ENCODE data around the gene LRRC46. TPM values are rescaled to one million over a fixed set of nuclear protein-coding genes. Genes with fewer than 3 reads are reported as not detected.
A peak's percentile ranks its signal among the peaks of the same experiment; 100 is the strongest.

Gene LRRC46
- total and polyA plus RNA-seq, 2 of the 13 experiments (the other 11 are each of a cell fraction or from before 2014, with no cell fraction given): 0.09 TPM

DNA sequence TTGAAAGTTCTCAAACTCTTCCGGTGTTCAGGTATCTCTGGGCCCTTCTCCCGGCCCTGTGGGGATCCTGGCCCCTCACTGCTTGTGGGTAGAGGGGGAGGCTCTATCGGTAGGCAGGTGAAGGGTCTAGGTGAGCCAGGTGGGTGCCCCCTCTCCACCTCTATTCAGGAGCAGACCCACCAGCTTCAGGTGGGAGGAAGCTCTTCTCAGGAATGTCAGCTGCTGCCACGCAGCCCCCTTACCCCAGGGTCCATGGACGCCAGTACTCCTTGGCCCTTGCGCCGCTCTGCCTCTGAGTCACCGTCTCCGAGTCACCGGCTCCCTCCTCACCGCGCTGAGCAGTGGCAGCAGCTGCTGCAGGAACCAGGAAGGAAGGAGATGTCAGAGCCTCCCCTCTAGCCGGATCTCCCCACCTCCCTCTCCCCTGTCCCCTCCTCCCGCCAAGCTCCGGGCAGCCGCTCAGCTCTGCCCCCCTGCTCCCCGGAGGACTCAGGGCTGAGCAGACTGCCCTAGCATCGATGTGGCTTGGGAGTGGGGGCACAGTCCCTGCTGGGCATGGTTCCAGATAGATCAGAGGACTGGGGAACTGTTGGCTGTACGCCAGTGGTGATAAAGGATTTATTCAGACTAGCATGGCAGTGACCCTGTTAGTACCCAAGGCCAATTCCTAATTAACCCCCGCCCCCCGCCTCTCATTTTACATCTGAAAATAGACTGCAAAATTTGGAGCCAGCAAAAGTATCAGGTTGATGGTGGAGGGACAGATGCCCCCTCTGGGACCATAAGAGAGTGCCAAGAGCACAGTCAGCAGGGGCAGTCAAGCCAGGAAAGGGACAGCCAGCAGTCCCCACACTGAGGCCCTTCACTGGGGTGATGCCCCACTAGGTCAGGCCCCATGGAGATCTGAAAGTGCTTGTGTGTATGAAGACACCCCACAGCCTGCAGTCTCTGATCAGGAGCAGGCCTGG is 9.8 kb upstream of the LRRC46 start, which contains the start of gene OSBPL7 (continued):
- TF ChIP-seq, protein P1, sequence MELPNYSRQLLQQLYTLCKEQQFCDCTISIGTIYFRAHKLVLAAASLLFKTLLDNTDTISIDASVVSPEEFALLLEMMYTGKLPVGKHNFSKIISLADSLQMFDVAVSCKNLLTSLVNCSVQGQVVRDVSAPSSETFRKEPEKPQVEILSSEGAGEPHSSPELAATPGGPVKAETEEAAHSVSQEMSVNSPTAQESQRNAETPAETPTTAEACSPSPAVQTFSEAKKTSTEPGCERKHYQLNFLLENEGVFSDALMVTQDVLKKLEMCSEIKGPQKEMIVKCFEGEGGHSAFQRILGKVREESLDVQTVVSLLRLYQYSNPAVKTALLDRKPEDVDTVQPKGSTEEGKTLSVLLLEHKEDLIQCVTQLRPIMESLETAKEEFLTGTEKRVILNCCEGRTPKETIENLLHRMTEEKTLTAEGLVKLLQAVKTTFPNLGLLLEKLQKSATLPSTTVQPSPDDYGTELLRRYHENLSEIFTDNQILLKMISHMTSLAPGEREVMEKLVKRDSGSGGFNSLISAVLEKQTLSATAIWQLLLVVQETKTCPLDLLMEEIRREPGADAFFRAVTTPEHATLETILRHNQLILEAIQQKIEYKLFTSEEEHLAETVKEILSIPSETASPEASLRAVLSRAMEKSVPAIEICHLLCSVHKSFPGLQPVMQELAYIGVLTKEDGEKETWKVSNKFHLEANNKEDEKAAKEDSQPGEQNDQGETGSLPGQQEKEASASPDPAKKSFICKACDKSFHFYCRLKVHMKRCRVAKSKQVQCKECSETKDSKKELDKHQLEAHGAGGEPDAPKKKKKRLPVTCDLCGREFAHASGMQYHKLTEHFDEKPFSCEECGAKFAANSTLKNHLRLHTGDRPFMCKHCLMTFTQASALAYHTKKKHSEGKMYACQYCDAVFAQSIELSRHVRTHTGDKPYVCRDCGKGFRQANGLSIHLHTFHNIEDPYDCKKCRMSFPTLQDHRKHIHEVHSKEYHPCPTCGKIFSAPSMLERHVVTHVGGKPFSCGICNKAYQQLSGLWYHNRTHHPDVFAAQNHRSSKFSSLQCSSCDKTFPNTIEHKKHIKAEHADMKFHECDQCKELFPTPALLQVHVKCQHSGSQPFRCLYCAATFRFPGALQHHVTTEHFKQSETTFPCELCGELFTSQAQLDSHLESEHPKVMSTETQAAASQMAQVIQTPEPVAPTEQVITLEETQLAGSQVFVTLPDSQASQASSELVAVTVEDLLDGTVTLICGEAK (IDR thresholded peaks at IDR 0.05): no peak
- TF ChIP-seq, protein P1 (CRISPR knock-in tag; IDR thresholded peaks at IDR 0.05): no peak
- TF ChIP-seq RARG (CRISPR knock-in tag; IDR thresholded peaks at IDR 0.05; ENCODE audit: low read depth) (no peak), NCOA1 (CRISPR knock-in tag; IDR thresholded peaks at IDR 0.05) (0 out of 2 replicates have a peak, but pooled peaks have one; percentile 57), ZFP82 (CRISPR knock-in tag; IDR thresholded peaks at IDR 0.05; ENCODE audit: borderline replicate concordance) (no peak), PAF1 (CRISPR knock-in tag; IDR thresholded peaks at IDR 0.05) (no peak), ZNF672 (CRISPR knock-in tag; IDR thresholded peaks at IDR 0.05) (no peak), ZNF34 (CRISPR knock-in tag; IDR thresholded peaks at IDR 0.05; ENCODE audit: borderline replicate concordance) (no peak), RAD21 (CRISPR knock-in tag; IDR thresholded peaks at IDR 0.05) (no peak), ZNF138 (CRISPR knock-in tag; IDR thresholded peaks at IDR 0.05; ENCODE audit: low read depth) (no peak), CENPT (CRISPR knock-in tag; IDR thresholded peaks at IDR 0.05; ENCODE audit: low read depth) (no peak), POLR2A (IDR thresholded peaks at IDR 0.05; ENCODE audit: insufficient read depth in 1 of 2, low read depth in 2 of 2, low read length in 2 of 2) (peak; percentile 52 to 83; a peak in 3 of 4 replicates), AGO2 (optimal IDR thresholded peaks at IDR 0.05; ENCODE audit: low read depth, low read length) (no peak), ETV5 (CRISPR knock-in tag; IDR thresholded peaks at IDR 0.05; ENCODE audit: borderline replicate concordance) (peak; percentile 73; the same call in 1 of the 2 replicates), ZNF713 (CRISPR knock-in tag; IDR thresholded peaks at IDR 0.05) (no peak)
- TF ChIP-seq, protein P2, sequence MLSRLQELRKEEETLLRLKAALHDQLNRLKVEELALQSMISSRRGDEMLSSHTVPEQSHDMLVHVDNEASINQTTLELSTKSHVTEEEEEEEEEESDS (CRISPR knock-in tag; IDR thresholded peaks at IDR 0.05; ENCODE audit: borderline replicate concordance): peak; percentile 42; the same call in 1 of the 2 replicates
- TF ChIP-seq, protein P3, sequence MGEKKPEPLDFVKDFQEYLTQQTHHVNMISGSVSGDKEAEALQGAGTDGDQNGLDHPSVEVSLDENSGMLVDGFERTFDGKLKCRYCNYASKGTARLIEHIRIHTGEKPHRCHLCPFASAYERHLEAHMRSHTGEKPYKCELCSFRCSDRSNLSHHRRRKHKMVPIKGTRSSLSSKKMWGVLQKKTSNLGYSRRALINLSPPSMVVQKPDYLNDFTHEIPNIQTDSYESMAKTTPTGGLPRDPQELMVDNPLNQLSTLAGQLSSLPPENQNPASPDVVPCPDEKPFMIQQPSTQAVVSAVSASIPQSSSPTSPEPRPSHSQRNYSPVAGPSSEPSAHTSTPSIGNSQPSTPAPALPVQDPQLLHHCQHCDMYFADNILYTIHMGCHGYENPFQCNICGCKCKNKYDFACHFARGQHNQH (CRISPR knock-in tag; IDR thresholded peaks at IDR 0.05): peak; percentile 62; the same call in 1 of the 2 replicates
- TF ChIP-seq, protein P4, sequence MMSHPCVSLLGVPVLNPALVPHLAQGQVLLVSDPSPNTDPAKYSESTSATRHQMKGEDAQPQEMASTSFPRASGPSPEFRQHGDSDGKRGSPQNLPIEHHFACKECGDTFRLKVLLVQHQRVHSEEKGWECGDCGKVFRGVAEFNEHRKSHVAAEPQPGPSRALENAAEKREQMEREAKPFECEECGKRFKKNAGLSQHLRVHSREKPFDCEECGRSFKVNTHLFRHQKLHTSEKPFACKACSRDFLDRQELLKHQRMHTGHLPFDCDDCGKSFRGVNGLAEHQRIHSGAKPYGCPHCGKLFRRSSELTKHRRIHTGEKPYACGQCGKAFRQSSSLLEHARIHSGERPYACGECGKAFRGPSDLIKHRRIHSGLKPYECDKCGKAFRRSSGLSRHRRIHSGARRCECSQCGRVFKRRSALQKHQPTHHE (CRISPR knock-in tag; IDR thresholded peaks at IDR 0.05; ENCODE audit: borderline replicate concordance): no peak

Data from HepG2 (cell line).